Adipose tissue (tissue), 3 donors: Measurements from ENCODE around the gene CCDC38. TPM values are rescaled to one million over a fixed set of nuclear protein-coding genes. Genes with fewer than 3 reads are reported as not detected.
"Not testable (repeated sequence)": the region's sequence is repeated elsewhere in the genome, so short reads cannot be mapped to it uniquely, and the experiment has no call there.

ENCODE experiments used
- H3K27ac ChIP-seq: one replicate; pipeline ENCODE4 v1.5.1; 2013; ENCODE audit warnings: low read depth, low read length
- WGBS, 3 donors: extraction: QIAGEN DNeasy Blood & Tissue Kit; methylation state at CpG; one replicate each; pipeline ENCODE4 v1.1.7; 2013; 5-methylcytosine and 5-hydroxymethylcytosine counted together
- polyA plus RNA-seq, 3 donors: library from polyadenylated mRNA; stranded (reverse); fragments of 200-250 nt; gene quantifications; one replicate each; pipeline ENCODE4 v1.2.3, GENCODE V29; 2013
- donor health status: healthy with polysubstance abuse.
- donor health status: Bipolar disorder and iron deficiency.
- donor health status: healthy.

The CCDC38 gene
- polyA plus RNA-seq, 3 donors = 0.03 TPM; not detected in 2

DNA sequence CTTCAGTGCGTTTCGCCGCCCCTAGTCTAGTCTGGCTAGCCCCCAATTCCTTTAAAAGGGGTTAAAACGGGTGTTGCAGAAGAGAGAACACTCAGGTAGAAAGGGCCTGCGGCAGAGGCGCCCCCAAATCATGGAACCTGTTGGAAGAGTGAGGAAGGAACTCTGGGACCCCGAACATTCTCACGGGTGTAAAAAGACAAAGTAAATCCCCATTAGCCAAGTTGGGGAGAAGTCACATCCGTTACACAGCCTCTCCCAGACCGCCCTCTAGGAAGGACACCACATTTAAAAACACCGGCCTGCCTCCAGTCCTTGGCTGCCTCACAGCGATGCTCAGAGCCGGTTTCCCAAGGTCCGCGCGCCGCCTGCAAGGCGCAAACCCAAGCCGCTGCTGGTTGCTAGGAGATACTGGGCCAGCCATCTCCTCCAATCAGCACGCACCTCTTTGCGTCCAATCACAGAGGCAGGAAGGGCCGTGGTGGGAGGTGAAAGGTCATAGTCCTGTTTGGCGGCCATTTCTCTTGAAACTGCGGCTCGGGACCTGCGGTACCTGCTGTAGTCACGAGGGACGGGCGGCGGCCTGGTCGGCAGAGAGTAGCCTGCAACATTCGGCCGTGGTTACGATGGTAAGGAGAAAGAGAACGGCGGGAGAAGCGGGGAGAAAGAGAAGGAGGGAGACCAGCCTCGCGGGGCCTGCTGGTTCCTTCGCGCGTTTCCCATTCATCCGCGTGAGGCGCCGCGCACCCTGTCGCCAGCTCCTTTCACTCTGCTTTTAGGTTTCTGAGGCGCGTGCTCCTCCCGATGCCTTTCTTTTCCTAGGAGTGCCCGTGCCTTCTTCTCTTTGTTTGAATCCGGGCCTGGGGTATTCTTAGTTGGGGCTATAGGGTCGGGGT, 83.7 kb downstream of the CCDC38 start, which contains the start of gene SNRPF:
TSS of gene SNRPF (plus strand) at position 502 of the 893 bp plus-strand sequence. CDS start at position 624, 122 bp downstream.
- WGBS, 3 donors = 1% methylated on average over 51 to 54 of the region's 54 CpGs
- no peak within 1 kb of the TSS for H3K27ac ChIP-seq

DNA sequence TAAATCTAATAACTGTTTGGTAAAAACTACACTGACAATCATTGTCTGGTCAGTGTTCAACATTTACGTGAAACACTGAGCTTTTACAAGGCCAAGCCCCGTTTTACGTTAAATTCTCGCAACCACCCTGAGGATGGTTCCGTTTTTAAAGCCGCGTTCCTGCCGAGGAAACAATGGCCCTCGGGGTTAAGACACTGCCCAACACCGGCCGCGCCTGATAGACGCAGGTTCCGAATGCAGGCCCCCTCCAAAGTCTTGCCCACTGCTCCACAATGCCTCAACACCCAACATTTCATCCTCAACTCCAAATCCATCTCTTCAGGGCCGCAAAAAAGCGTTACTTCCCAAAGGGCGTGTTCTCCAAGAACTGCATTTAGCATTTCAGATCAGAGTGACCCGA, 84.6 kb downstream of the CCDC38 start:
- H3K27ac ChIP-seq = no peak overlapping the region
- whole genome bisulfite sequencing, 3 donors = 49 to 58% (median 52%) methylated on average over 18 of the region's 18 CpGs

DNA sequence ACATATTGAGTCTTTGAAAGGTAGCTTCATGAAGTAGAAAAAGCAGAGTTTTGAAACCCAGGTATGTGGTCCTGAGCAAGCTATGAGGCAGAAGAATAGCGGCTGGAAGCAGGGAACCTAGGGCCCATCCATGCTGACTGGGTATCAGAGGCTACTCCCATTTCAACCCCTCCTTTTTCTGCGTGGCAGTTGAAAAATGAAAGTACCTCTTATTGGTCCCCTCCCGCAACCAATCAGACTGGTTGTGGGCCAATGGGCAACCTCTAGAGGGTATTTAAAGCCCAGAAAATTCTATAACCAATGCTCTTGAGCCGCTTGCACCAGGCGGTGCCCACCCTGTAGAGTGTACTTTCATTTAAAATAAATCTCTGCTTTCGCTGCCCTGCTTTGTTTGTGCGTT, 85.3 kb downstream of the CCDC38 start:
- no peak overlapping the region for H3K27ac ChIP-seq
- 91 to 96% (median 95%) methylated on average over 7 of the region's 7 CpGs for WGBS, 3 donors

DNA sequence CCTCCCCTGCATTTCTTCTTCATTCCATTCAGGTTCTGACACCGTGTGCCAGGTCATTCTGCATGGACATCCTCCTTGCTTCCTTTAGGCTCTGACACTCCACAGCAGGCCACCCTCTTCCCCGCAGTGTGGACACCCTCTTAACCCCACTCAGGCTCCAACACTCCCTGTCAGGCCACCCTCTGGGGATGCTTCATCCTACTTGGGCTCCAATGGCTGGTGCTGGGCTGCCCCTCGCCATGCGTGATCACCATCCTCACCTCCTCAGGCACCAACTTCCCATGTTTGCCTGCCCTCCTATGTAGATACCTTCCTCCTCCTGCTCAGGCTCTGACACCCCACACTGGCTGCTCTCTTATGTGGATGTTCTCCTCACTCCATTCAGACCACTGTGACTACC, 90.3 kb downstream of the CCDC38 start:
- 85 to 92% (median 88%) methylated on average over 4 of the region's 4 CpGs for WGBS, 3 donors
- no peak overlapping the region for H3K27ac ChIP-seq

DNA sequence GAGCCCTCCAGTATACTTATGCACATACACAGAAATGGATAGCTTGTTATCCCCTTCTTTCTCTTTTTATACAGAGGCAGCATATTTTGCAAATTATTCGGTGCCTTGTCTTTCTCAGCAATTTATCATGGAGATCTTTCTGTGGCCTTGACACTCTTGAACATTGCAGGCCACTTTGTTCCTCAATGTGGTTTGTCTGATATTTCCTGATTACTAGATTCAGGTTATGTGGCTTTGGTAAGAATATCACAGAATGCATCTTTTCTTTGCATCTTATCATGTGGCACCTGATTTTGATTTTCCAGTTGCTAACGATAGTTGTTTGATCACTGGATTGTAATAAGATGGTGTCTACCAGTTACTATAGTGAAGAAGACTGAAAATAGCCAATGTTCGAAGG, 90.8 kb downstream of the CCDC38 start:
- 56 to 70% (median 66%) methylated on average over 3 of the region's 3 CpGs for WGBS, 3 donors
- no peak overlapping the region for H3K27ac ChIP-seq

DNA sequence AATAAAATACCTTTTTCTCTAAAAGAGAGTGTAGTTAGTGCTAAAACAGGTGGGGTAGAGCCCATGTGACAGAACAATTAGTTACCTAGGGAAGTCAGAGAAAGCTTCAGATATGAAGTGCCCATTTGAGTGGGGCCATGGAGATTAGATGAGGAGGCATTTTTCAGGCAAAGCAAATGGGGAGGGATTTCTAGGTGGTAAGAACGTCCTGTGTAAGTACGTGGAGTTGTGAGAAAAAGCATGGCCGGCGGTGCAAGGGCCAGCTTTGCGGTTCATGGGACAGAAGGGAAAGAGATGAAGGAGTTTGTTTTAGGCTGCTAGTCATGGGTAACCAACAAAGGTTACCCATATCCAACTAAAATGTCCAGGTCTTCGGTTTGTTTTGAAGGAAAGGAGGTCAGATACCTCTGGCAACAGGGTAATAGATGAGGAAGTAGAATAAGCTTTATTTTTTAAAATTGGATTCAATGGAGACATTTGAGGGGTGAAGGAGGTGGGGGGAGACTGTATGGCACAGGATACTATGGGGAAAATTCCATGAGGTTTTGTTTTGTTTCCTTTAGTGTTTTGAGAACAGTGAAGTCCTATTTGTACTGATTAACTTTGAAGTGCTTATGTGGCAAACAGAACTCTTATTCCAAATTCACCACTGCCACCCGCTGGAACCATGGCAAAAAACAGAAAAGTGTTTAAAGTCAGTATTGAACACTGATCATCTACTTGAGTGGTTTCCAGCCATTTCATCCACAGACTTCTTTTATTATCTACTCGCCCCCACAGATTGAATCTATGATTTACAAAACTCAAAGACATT, 93.6 kb downstream of the CCDC38 start:
- H3K27ac ChIP-seq = no peak overlapping the region
- 53 to 59% (median 59%) methylated on average over 8 of the region's 8 CpGs for WGBS, 3 donors

DNA sequence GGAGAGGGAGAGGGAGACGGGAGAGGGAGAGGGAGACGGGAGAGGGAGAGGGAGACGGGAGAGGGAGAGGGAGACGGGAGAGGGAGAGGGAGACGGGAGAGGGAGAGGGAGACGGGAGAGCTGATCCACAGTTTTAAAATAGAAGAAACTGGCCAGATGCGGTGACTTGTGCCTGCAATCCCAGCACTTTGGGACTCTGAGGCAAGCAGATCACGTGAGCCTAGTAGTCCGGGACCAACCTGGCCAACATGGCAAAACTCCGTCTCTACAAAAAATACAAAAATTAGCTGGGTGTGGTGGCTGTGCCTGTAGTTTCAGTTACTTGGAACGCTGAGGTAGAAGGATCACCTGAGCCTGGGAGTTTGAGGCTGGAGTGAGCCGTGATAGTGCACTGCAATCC, 100.0 kb downstream of the CCDC38 start:
- WGBS, 3 donors = 47 to 94% (median 65%) methylated on average over 6 to 7 of the region's 12 CpGs
- not testable (repeated sequence) for H3K27ac ChIP-seq

DNA sequence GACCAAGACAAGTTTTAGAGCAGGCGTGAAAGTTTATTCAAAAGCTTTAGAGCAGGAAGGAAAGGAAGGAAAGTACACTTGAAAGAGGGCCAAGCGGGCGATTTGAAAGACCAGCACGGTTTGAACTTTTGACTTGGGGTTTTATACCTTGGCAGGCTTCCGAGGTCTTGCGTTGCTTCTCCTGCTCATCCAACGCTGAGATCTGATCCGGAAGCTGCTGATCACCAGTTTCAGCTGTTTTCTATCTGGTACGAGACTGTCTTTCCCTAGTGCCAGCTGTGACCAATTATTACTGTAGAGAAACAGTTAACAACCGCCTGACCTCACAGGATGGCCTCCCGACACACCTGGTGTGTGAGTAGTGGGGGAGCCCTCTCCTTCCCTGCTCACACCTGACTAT, 104.3 kb downstream of the CCDC38 start:
- 8 to 33% (median 16%) methylated on average over 11 of the region's 11 CpGs for WGBS, 3 donors
- no peak overlapping the region for H3K27ac ChIP-seq

DNA sequence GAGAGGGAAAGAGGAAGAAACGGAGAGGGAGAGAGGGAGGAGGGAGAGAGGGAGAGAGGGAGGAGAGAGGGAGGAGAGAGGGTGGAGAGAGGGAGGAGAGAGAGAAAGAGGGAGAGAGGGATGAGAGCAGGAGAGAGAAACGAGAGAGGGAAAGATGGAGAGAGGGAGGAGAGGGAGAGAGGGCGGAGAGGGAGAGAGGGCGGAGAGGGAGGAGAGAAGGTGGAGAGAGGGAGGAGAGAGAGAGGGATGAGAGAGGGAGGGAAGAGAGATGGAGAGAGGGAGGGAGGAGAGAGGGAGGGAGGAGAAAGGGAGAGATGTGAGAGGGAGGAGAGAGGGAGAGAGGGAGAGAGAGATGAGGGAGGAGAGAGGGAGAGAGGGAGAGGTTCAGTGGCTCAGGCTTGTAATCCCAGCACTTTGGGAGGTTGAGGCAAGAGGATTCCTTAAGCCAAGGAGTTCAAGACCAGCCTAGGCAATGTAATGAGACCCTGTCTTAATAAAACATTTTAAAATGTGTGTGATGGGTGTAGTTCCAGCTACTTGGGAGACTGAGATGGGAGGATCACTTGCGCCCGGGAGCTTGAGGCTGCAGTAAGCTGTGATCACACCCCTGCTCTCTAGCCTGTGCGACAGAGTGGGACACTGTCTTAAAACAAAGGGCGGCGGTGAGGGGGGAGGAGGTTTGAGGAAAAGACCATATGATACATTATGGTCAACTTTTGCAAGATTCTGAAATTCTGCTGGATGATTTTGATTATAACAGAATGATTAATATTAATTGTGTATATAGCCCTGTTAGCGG, 105.0 kb downstream of the CCDC38 start:
- WGBS, 3 donors = 50 to 64% (median 60%) methylated on average over 10 of the region's 10 CpGs
- no peak overlapping the region for H3K27ac ChIP-seq

DNA sequence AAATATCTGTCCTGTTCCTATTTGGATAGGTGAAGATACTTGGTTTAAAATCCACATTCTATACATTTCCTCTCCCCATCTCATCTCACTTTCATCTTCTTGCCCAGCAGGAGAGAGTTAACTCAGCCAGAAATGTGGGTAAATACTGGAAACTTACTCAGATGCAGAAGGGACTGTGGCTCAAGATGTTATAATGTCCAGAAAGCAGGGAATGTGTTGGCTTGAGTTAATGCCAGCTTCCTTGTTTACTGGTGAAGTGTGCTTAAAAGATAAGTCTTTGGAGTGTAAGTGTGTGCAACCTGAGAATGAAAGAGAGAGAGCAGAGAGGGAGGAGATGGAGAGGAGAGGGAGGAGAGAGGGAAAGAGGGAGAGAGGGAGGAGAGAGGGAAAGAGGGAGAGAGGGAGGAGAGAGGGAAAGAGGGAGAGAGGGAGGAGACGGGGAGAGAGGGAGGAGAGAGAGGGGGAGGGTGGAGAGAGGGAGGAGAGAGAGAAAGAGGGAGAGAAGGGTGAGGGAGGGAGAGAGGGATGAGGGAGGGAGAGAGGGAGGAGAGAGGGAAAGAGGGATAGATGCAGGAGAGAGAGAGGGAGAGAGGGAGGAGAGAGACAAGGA, 105.7 kb downstream of the CCDC38 start:
- WGBS, 3 donors = 0 to 37% (median 4%) methylated on average over 1 of the region's 1 CpG
- no peak overlapping the region for H3K27ac ChIP-seq

DNA sequence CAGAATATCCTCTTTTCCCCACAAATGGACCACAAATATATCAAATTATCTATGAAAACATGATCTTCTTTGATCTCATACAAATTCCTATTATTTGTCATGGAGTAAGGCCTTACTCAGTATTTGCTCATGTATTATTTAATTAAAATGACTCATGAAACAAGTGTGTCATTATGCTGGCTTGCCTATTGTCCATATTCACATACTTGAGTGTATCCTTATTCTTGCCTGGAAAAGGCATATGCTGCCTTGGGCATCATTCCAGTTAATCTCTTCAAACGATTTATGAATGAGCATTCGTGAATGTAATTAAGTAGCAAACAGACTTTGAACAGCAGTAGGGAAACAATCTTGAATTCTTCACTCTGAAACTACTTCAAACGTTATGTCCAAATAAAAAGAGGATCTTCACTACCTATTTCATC, 106.2 kb downstream of the CCDC38 start:
- no peak overlapping the region for H3K27ac ChIP-seq
- WGBS, 3 donors = 18 to 37% (median 30%) methylated on average over 3 of the region's 3 CpGs

DNA sequence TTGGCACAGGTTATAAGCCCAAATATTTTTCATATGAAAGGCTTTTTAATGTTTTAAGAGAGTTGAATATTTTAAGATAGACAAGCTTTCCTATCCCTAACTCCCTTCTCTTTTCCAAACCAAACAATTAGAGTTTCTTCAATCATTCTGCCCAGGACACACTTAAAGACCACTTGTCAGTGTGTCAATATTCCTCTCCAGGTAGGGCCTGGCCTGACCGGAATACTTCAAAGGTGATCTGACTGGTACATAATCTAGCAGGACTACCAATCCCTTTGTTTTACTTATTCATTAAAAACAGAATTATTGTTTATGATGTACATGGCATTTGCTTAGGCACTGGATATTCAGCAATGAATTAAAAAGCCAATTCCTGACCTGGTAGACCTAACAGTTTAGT, 107.8 kb downstream of the CCDC38 start:
- WGBS, 3 donors = 88 to 95% (median 90%) methylated on average over 1 of the region's 1 CpG
- no peak overlapping the region for H3K27ac ChIP-seq

DNA sequence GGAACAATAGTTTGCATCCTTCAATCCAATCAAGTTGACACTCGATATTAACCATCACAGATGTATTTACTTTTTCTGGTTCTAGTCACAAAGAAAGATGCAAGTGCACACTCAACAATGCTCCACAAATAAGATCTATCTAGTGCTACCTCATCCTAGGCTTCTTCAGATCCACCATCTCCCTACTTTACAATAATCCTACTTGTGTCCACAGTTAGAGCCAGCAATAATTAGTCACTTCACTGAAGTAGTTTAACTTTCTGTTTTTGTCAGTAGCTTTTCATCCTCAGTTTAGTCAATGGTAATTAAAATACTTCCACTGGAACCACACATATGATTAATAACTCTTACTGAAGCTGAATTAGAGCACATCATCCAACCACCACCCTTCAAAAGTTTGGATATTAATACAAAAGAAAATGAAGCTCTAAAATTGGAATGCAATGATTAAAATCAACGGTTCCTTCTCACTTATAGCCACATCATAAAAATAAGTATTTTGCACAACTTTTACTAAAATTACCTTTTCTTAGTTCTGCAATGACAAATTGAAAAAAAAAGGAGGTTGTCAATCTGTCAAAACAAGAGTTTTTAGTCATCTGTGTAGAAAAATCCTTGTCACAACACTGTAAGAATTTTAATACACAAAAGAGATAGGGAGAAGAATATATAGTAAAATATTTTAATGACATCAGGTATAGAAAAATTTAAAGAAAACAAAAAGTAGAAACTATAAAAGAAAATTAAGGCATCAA, 111.9 kb downstream of the CCDC38 start:
- H3K27ac ChIP-seq = no peak overlapping the region
- WGBS, 3 donors = 83 to 89% (median 87%) methylated on average over 2 of the region's 2 CpGs

DNA sequence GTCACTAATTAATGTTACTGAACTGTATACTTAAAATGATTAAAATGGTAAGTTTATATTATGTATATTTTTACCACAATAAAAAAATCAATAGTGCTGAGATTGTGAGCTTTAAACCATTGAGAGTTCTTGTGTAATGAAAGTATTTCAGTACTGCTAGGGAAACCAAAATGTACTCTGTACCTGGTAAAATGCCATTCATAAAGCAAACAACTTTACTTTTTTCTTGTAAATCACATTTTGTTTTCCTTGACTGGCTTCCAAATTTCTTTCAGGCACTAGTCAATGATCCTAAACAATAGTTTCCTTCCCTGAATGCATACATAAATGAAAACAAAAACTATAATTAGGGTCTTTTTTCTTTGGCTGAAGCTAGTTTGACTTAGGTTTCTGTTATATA, 113.0 kb downstream of the CCDC38 start:
- H3K27ac ChIP-seq = no peak overlapping the region

DNA sequence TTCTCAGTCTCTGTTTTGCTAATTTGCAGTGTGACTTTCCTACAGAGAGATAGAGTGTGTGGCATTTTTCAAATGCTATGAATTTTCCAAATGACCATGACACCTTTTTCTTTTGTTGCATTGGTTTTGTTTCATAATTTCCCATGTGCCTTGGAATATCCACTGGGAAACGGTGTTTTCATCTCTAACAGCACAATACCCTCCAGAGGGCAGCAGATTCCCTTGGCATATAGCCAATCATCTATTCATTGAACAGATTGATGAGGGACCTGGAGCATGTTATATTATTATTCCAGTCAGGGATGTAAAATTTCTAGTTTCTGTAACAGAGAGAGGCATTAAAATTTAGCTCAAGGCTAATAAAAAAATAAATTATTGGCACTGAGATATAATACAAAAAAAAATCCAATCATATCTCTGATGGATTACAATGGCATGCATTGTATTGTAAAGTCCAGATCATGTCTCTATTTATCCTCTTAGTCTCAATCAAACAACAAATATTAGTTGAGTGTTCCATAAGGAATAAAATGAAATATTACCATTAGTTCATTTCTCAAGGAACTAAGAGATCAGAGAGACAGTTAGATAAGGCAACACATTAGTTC, 122.2 kb downstream of the CCDC38 start:
- WGBS, 3 donors = 0 to 3% (median 0%) methylated on average over 1 of the region's 1 CpG
- H3K27ac ChIP-seq = no peak overlapping the region
